Breast epithelium (tissue), 4 donors: ENCODE data around the gene METTL14. TPM values are rescaled to one million over a fixed set of nuclear protein-coding genes. Genes with fewer than 3 reads are reported as not detected.

Experiments
- DNase-seq, 2 donors: peaks; one replicate each; pipeline ENCODE4 v3.0.0-alpha.2; 2019; ENCODE audit warnings: low spot score in 2 of 2
- H3K27ac ChIP-seq, 2 donors: fragments of 200-600 bp; sonication (generic) in 1 of 2; one replicate each; pipeline ENCODE4 v1.5.1; 2016 to 2019; ENCODE audit warnings: mild to moderate bottlenecking in 1 of 2
- H3K27me3 ChIP-seq, 2 donors: fragments of 200-600 bp; sonication (generic) in 1 of 2; one replicate each; pipeline versions ENCODE4 v1.5.1 to v1.6.0; 2017 to 2019; ENCODE audit warnings: control low read depth in 1 of 2, mild to moderate bottlenecking in 1 of 2
- H3K36me3 ChIP-seq: fragments of 200-600 bp; one replicate; pipeline ENCODE4 v1.5.1; 2019
- H3K4me1 ChIP-seq, 2 donors: fragments of 200-600 bp; sonication (generic); one replicate each; pipeline ENCODE4 v1.5.1; 2016 to 2019; ENCODE audit warnings: control low read depth in 1 of 2
- H3K4me3 ChIP-seq, 3 donors: fragments of 200-600 bp; sonication (generic); 1 replicate in 2 of 3; 2 replicates in 1 of 3; pipeline ENCODE4 v1.5.1; 2016 to 2019; ENCODE audit warnings: mild to moderate bottlenecking in 3 of 3, moderate library complexity in 2 of 3
- H3K9me3 ChIP-seq, 2 donors: fragments of 200-600 bp; sonication (generic) in 1 of 2; one replicate each; pipeline ENCODE4 v1.5.1; 2016 to 2019; ENCODE audit warnings: control low read depth in 1 of 2
- POLR2A ChIP-seq: fragments of 450-650 bp; IDR thresholded peaks from one replicate; pipeline ENCODE4 v1.6.1; 2016; ENCODE audit warnings: antibody characterized with exemption, mild to moderate bottlenecking, moderate library complexity
- POLR2AphosphoS5 ChIP-seq, 3 donors: sonication (generic); formaldehyde crosslinking; IDR thresholded peaks; one replicate each; pipeline ENCODE4 v1.6.1; 2017; ENCODE audit warnings: antibody characterized with exemption in 3 of 3
- intact Hi-C: fragments of 100-400 bp; cut with DNase I; formaldehyde crosslinking; loops from one replicate; pipeline ENCODE4 v1.15.1; 2023; ENCODE audit warnings: low total_unique reads
- total RNA-seq, 3 donors: library from RNA; depleted of rRNA; stranded (reverse); fragments of >200 nt; gene quantifications; one replicate each; pipeline ENCODE4 v1.1.0, GENCODE V29; 2016
- TF ChIP-seq, protein P1 (sequence below), 3 donors: fragments of 450-650 bp; IDR thresholded peaks; one replicate each; pipeline ENCODE4 v1.5.1; 2016 to 2017; ENCODE audit warnings: antibody characterized with exemption in 3 of 3, mild to moderate bottlenecking in 3 of 3, moderate library complexity in 3 of 3

Gene METTL14
- total RNA-seq, 3 donors from 2014 or later, result 39.4 to 72.4 (median 42.0) TPM

DNA sequence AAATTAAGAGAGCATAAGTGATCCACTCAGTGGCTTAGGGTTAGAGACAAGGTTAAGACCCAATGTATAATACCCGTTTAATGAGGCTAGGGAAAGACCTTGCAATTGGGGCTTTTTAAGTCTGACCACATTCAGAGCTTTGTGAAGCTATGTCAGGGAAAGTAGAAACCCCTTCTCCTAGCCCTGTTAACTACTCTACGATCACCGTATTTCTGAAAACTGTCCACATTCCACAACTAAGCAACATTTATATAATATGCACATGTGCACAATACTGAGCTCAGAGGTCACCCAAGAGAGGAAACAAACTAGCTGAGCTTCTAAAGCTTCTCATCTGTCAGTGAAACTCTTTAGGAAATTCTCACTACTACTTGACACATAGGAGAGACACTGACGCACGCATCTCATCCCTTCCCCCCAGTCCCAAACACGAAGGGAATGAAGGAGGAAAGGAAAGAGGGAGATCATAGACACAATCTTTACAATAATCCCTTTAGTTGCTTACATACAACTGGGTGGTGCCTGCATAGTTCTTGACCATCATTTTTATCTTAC is 56.2 kb downstream of the METTL14 start:
- no peak for DNase-seq
- Histone ChIP-seq H3K36me3 (no peaks in the 10 kb centered on the region), H3K27me3 (no peaks in the 10 kb centered on the region), H3K9me3 (no peaks in the 10 kb centered on the region), H3K27ac (peak overlapping the region in 1 of 2 donors; percentile 59), H3K4me1 (peaks cover 0 to 3% of the 10 kb centered on the region in 2 donors), H3K4me3 (no peak overlapping the region)
- TF ChIP-seq POLR2AphosphoS5 (IDR thresholded peaks at IDR 0.05) (no peak), POLR2A (no peak)
- TF ChIP-seq, protein P1, sequence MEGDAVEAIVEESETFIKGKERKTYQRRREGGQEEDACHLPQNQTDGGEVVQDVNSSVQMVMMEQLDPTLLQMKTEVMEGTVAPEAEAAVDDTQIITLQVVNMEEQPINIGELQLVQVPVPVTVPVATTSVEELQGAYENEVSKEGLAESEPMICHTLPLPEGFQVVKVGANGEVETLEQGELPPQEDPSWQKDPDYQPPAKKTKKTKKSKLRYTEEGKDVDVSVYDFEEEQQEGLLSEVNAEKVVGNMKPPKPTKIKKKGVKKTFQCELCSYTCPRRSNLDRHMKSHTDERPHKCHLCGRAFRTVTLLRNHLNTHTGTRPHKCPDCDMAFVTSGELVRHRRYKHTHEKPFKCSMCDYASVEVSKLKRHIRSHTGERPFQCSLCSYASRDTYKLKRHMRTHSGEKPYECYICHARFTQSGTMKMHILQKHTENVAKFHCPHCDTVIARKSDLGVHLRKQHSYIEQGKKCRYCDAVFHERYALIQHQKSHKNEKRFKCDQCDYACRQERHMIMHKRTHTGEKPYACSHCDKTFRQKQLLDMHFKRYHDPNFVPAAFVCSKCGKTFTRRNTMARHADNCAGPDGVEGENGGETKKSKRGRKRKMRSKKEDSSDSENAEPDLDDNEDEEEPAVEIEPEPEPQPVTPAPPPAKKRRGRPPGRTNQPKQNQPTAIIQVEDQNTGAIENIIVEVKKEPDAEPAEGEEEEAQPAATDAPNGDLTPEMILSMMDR (IDR thresholded peaks at IDR 0.05), result no peak
- intact Hi-C loops, result no loop called here

DNA sequence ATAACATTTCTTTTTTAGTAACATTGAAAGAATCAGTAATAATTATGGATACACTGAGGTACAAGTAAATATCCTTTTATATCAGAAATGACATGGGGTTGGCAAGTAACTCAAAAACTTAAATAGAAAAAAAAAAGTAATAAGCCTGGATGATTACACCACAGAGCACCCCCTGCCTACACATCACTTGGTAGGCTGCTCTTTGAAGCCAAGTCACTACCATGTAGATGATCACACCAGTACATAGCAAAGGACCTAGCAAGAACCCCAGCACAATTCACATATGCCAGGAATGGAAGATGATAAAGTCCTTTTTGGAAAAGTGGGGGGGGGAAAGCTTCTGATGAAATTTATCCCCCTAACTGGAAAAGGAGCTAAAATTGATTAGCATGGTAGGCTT is 56.9 kb downstream of the METTL14 start:
- no peak for DNase-seq
- no peaks in the 10 kb centered on the region for H3K36me3 ChIP-seq
- H3K4me3 ChIP-seq, result no peak overlapping the region
- H3K4me1 ChIP-seq, result peaks cover 0 to 7% of the 10 kb centered on the region in 2 donors
- no peak overlapping the region for H3K27ac ChIP-seq
- intact Hi-C loops, result no loop called here
- TF ChIP-seq, protein P1 (IDR thresholded peaks at IDR 0.05), result no peak
- TF ChIP-seq POLR2AphosphoS5 (IDR thresholded peaks at IDR 0.05), result no peak
- TF ChIP-seq POLR2A, result no peak
- H3K9me3 ChIP-seq, result no peaks in the 10 kb centered on the region
- H3K27me3 ChIP-seq, result no peaks in the 10 kb centered on the region

DNA sequence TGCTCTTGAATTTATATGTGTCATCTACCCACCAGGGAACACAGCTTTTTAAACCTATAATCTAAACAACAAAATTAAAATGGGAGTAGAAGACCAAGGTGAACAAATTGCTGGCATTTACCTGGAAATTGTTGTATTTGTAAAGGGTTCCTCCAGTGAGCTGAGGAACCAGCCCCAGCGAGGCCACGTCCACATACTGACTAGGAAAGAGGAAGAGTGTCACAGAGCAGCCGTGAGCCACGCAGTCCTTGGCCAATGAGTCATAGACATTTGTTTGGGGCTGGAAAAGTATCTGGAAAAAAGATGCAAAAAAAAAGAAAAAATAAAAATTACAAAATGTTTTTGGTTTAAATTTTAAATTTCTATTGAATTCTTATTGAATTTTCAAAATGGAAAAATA is 58.7 kb downstream of the METTL14 start:
- no peak for DNase-seq
- intact Hi-C loops, result no loop called here
- TF ChIP-seq POLR2AphosphoS5 (IDR thresholded peaks at IDR 0.05) (no peak), POLR2A (no peak)
- TF ChIP-seq, protein P1 (IDR thresholded peaks at IDR 0.05), result no peak
- no peaks in the 10 kb centered on the region for H3K27me3 ChIP-seq
- no peaks in the 10 kb centered on the region for H3K36me3 ChIP-seq
- H3K4me1 ChIP-seq, result peaks cover 0 to 7% of the 10 kb centered on the region in 2 donors
- H3K4me3 ChIP-seq, result no peak overlapping the region
- H3K9me3 ChIP-seq, result no peaks in the 10 kb centered on the region
- no peak overlapping the region for H3K27ac ChIP-seq

DNA sequence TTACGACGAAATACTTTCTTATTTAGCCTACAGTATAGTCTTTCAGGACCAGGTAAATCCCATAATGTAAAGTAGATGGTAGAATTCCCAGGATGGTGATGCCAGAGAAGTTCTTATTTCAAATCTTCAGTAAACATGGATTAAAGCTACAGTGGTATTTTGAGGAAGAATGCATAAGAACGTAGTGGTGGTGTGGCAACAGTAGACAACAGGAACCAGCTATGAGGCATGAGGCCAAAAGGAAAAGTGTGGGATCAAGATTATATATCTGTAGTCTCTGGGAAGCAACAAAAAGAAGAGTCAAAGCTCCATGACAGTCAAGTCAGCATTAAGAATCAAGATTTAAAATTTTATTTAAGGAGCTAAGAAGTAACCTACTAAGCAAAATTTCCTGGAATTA is 60.2 kb downstream of the METTL14 start:
- H3K27me3 ChIP-seq, result no peaks in the 10 kb centered on the region
- H3K27ac ChIP-seq, result peak overlapping the region; percentile 62 to 75
- no peaks in the 10 kb centered on the region for H3K9me3 ChIP-seq
- no peak for DNase-seq
- H3K36me3 ChIP-seq, result no peaks in the 10 kb centered on the region
- TF ChIP-seq POLR2A (no peak), POLR2AphosphoS5 (IDR thresholded peaks at IDR 0.05) (no peak)
- TF ChIP-seq, protein P1 (IDR thresholded peaks at IDR 0.05), result no peak
- H3K4me1 ChIP-seq, result peaks cover 0 to 7% of the 10 kb centered on the region in 2 donors
- H3K4me3 ChIP-seq, result no peak overlapping the region
- intact Hi-C loops, result no loop called here

DNA sequence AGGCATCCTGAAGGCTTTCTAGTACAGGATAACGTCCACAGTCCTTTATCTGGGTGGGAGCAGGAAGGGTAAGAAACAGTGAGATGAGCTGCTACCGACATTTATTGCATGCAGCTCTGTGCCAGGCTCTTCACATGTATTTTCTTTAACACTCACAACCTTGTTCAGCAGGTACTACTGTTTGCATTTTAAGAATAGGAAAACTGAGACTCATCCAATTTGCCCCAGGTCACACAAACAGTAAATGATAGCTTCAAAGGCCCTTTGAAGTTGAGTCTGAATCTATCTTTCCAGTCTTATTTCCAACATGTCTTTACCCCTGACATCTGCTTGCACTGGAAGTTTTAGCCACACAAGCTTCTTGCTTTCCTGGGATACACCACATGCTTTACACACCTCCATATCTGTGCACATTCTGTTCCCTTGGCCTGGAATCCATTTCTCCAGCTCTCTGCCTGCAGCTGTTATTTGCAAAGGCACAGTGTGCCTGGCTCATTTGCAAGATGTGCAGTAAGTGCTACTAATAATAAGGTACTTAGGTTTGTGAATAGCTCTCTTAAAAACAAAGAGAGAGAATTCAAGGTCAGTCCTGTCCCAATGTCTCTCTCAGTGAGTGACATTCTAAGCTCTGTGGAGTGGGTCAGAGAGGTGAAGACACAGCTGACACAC is 61.2 kb downstream of the METTL14 start:
- Histone ChIP-seq H3K36me3 (no peaks in the 10 kb centered on the region), H3K4me3 (no peak overlapping the region), H3K4me1 (peaks cover 0 to 7% of the 10 kb centered on the region in 2 donors), H3K27ac (peak overlapping the region; percentile 62 to 75), H3K27me3 (no peaks in the 10 kb centered on the region), H3K9me3 (no peaks in the 10 kb centered on the region)
- no peak for TF ChIP-seq POLR2A
- TF ChIP-seq POLR2AphosphoS5 (IDR thresholded peaks at IDR 0.05), result peak in 1 of 3 donors; percentile 46
- peak in 1 of 2 donors; percentile 72 for DNase-seq
- intact Hi-C loops, result no loop called here
